A549 (cell line): ENCODE data around the gene MAP3K7. TPM values are rescaled to one million over a fixed set of nuclear protein-coding genes. Genes with fewer than 3 reads are reported as not detected.

ENCODE experiments used
- ATAC-seq, 2 experiments: fragments of 200-7000 bp in 1 of 2; fragments of >200 bp in 1 of 2; cut with Nextera tagmentation in 1 of 2; cut with Tn5 transposase in 1 of 2; 3 replicates each; pipeline versions ENCODE4 v1.8.0 to v1.9.1; 2018 to 2020; ENCODE audit warnings: mild to moderate bottlenecking in 1 of 2, moderate library complexity in 1 of 2
- CTCF ChIA-PET: fragments of 300-600 bp; sonication (Branson Sonifier 250); formaldehyde crosslinking; extraction: SDS; loops from one replicate; lab custom pipeline; 2021; ENCODE audit warnings: antibody characterized with exemption, inconsistent platforms; lab: Yijun Ruan, JAX
- POLR2A ChIA-PET: fragments of 350-600 bp; formaldehyde crosslinking; extraction: SDS; loops from one replicate; lab custom pipeline; 2021; ENCODE audit warnings: antibody characterized with exemption, inconsistent platforms; lab: Yijun Ruan, JAX
- DNase-seq, 2 experiments: peaks; one replicate each; pipeline versions ENCODE4 v3.0.0 to v3.0.0-alpha.2; 2011 to 2016; ENCODE audit warnings: low read depth in 1 of 2, low spot score in 1 of 2
- FAIRE-seq: peaks from 2 replicates; lab custom pipeline; 2011; peaks lifted over from hg19 to GRCh38; lab: Jason Lieb, UNC
- H3K27ac ChIP-seq, 2 experiments: fragments of >200 bp; sonication (Bioruptor Twin); formaldehyde crosslinking; 3 replicates each; pipeline ENCODE4 v1.5.1; 2016 to 2017
- H3K4me1 ChIP-seq: fragments of >200 bp; sonication (Bioruptor Twin); formaldehyde crosslinking; 3 replicates; pipeline ENCODE4 v1.6.1; 2016
- H3K4me2 ChIP-seq: fragments of >200 bp; sonication (Bioruptor Twin); formaldehyde crosslinking; 3 replicates; pipeline ENCODE4 v1.6.1; 2016
- H3K4me3 ChIP-seq: fragments of >200 bp; sonication (Bioruptor Twin); formaldehyde crosslinking; 3 replicates; pipeline ENCODE4 v1.5.1; 2016
- H3K9me3 ChIP-seq: fragments of >200 bp; sonication (Bioruptor Twin); formaldehyde crosslinking; 3 replicates; pipeline ENCODE4 v1.6.1; 2016
- CBX8 ChIP-seq: fragments of 200-600 bp; sonication (generic); IDR thresholded peaks from 2 replicates; pipeline ENCODE4 v1.6.1; 2016
- CEBPB ChIP-seq, 2 experiments: fragments of >200 bp in 1 of 2; sonication (Bioruptor Twin) in 1 of 2; formaldehyde crosslinking in 1 of 2; IDR thresholded peaks; 2 replicates each; pipeline ENCODE4 v1.6.1; 2012 to 2016
- CHD2 ChIP-seq: fragments of 150-350 bp; IDR thresholded peaks from 2 replicates; pipeline ENCODE4 v1.6.1; 2014; ENCODE audit warnings: low read length; ENCODE audit not compliant: partially characterized antibody
- CTCF ChIP-seq: fragments of >200 bp; sonication (Bioruptor Twin); formaldehyde crosslinking; IDR thresholded peaks from 3 replicates; pipeline ENCODE4 v1.5.1; 2016
- ELK1 ChIP-seq: fragments of 150-350 bp; IDR thresholded peaks from 2 replicates; pipeline ENCODE4 v1.6.1; 2014; ENCODE audit warnings: low read depth, mild to moderate bottlenecking, low read length
- FOSL2 ChIP-seq, 2 experiments: fragments of 450-650 bp in 1 of 2; fragments of >200 bp in 1 of 2; sonication (Bioruptor Twin) in 1 of 2; formaldehyde crosslinking; IDR thresholded peaks; 2 replicates each; pipeline versions ENCODE4 v1.5.0 to v1.6.1; 2016 to 2020; ENCODE audit warnings: mild to moderate bottlenecking in 1 of 2, moderate library complexity in 1 of 2
- GATA3 ChIP-seq: IDR thresholded peaks from 2 replicates; pipeline ENCODE4 v1.6.1; 2012; ENCODE audit warnings: borderline replicate concordance
- HDAC2 ChIP-seq: fragments of 200-600 bp; sonication (generic); IDR thresholded peaks from 2 replicates; pipeline ENCODE4 v1.6.1; 2016
- HEYL ChIP-seq: fragments of 250-450 bp; sonication (Bioruptor Pico); IDR thresholded peaks from 2 replicates; pipeline ENCODE4 v1.8.0; 2021; ENCODE audit warnings: mild to moderate bottlenecking, moderate library complexity
- HMGXB4 ChIP-seq: fragments of 250-450 bp; sonication (Bioruptor Pico); IDR thresholded peaks from 2 replicates; pipeline ENCODE4 v1.5.0; 2021; ENCODE audit warnings: mild to moderate bottlenecking, moderate library complexity, borderline replicate concordance
- HOXB13 ChIP-seq: fragments of 250-450 bp; sonication (Bioruptor Pico); IDR thresholded peaks from 2 replicates; pipeline ENCODE4 v1.5.0; 2020; ENCODE audit warnings: low read depth, mild to moderate bottlenecking, moderate library complexity
- HOXB5 ChIP-seq: fragments of 250-450 bp; sonication (Bioruptor Pico); IDR thresholded peaks from 2 replicates; pipeline ENCODE4 v1.5.0; 2020; ENCODE audit warnings: mild to moderate bottlenecking, moderate library complexity
- MAFK ChIP-seq: fragments of 450-650 bp; IDR thresholded peaks from 2 replicates; pipeline ENCODE4 v1.6.1; 2014; ENCODE audit not compliant: partially characterized antibody
- MAZ ChIP-seq: fragments of 150-350 bp; IDR thresholded peaks from 2 replicates; pipeline ENCODE4 v1.6.1; 2014; ENCODE audit warnings: antibody characterized with exemption, low read depth, low read length, borderline replicate concordance
- NPAS2 ChIP-seq: fragments of 250-450 bp; sonication (Bioruptor Pico); IDR thresholded peaks from 2 replicates; pipeline ENCODE4 v1.8.0; 2022; ENCODE audit warnings: mild to moderate bottlenecking, moderate library complexity, borderline replicate concordance
- PHF8 ChIP-seq: fragments of 200-600 bp; sonication (generic); IDR thresholded peaks from 2 replicates; pipeline ENCODE4 v1.6.1; 2016; ENCODE audit warnings: low read depth, mild to moderate bottlenecking, antibody characterized with exemption, moderate library complexity, borderline replicate concordance
- RNF2 ChIP-seq: fragments of 200-600 bp; sonication (generic); IDR thresholded peaks from 2 replicates; pipeline ENCODE4 v1.6.1; 2016; ENCODE audit warnings: low read depth, mild to moderate bottlenecking, antibody characterized with exemption, moderate library complexity, borderline replicate concordance
- TFCP2L1 ChIP-seq: fragments of 250-450 bp; sonication (Bioruptor Pico); IDR thresholded peaks from 2 replicates; pipeline ENCODE4 v1.5.0; 2021; ENCODE audit warnings: mild to moderate bottlenecking
- ZC3H11A ChIP-seq: fragments of 450-650 bp; IDR thresholded peaks from 2 replicates; pipeline ENCODE4 v1.6.1; 2014; ENCODE audit warnings: antibody characterized with exemption, mild to moderate bottlenecking
- ZFP36 ChIP-seq: fragments of 450-650 bp; IDR thresholded peaks from 2 replicates; pipeline ENCODE4 v1.6.1; 2014; ENCODE audit warnings: borderline replicate concordance; ENCODE audit not compliant: partially characterized antibody
- ZNF302 ChIP-seq: fragments of 250-450 bp; sonication (Bioruptor Pico); IDR thresholded peaks from 2 replicates; pipeline ENCODE4 v1.9.0; 2021; ENCODE audit warnings: inconsistent platforms, mild to moderate bottlenecking, moderate library complexity
- ZSCAN20 ChIP-seq: fragments of 250-450 bp; sonication (Bioruptor Pico); IDR thresholded peaks from 2 replicates; pipeline ENCODE4 v1.8.0; 2022; ENCODE audit warnings: mild to moderate bottlenecking, moderate library complexity
- WGBS: methylation state at CpG from one replicate; pipeline ENCODE4 v1.1.6; 2017; ENCODE audit errors: missing lambda C conversion rate; 5-methylcytosine and 5-hydroxymethylcytosine counted together
- polyA plus RNA-seq, 4 experiments: library from polyadenylated mRNA; depleted of rRNA in 3 of 4; stranded (reverse); fragments of >200 nt; fragmentation: RNase III in 1 of 4; extraction: RNeasy Plus Mini Kit Qiagen cat#74134 plus additional on column Dnase treatment in 1 of 4; gene quantifications; 2 replicates in 3 of 4; 3 replicates in 1 of 4; pipeline ENCODE4 v1.2.3, GENCODE V29; 2011 to 2017

Gene MAP3K7
- polyA plus RNA-seq, 2 of the 4 experiments (the other 2 are of a cell fraction) = 13.7 to 32.0 TPM

- TF ChIP-seq TFCP2L1 (no peak), ZNF302 (CRISPR knock-in tag) (no peak)
Measured at GRCh38 chr6:90547991-90548390, 38.9 kb downstream of the MAP3K7 start (continued).

GRCh38 chr6:90547079-90547478 is 39.8 kb downstream of the MAP3K7 start:
- H3K9me3 ChIP-seq = no peaks in the 10 kb centered on the region
- ChIA-PET CTCF (interaction anchor here (1.7 kb wide), 1 partner anchor 14 kb away, joined by 4 read pairs; no protein-coding TSS in a partner anchor), POLR2A (no interaction called here)
- no peak overlapping the region for H3K27ac ChIP-seq
- 85% methylated on average over 4 of the region's 4 CpGs for WGBS
- DNase-seq (no peak), ATAC-seq (no peak), FAIRE-seq (no peak)
- TF ChIP-seq ZSCAN20 (CRISPR knock-in tag) (no peak), HMGXB4 (CRISPR knock-in tag) (no peak), HDAC2 (no peak), ZFP36 (no peak), MAZ (no peak), ELK1 (no peak), PHF8 (no peak), CBX8 (no peak), HOXB13 (no peak), HOXB5 (CRISPR knock-in tag) (no peak), CTCF (no peak), ZC3H11A (no peak), RNF2 (no peak)
- H3K4me1 ChIP-seq = no peaks in the 10 kb centered on the region
- no peak overlapping the region for H3K4me2 ChIP-seq
- no peak overlapping the region for H3K4me3 ChIP-seq

- Histone ChIP-seq H3K4me2 (no peak overlapping the region), H3K27ac (no peak overlapping the region), H3K4me3 (no peak overlapping the region), H3K4me1 (no peaks in the 10 kb centered on the region), H3K9me3 (no peaks in the 10 kb centered on the region)
- POLR2A ChIA-PET = no interaction called here
- no peak for ATAC-seq
- no peak for FAIRE-seq
- TF ChIP-seq NPAS2 (no peak), GATA3 (no peak), CHD2 (no peak), HMGXB4 (CRISPR knock-in tag) (no peak), FOSL2 (IDR thresholded peaks at IDR 0.05) (no peak), FOSL2 (CRISPR knock-in tag; IDR thresholded peaks at IDR 0.05) (no peak), ZNF302 (CRISPR knock-in tag) (no peak), MAFK (no peak), HEYL (no peak), CEBPB (IDR thresholded peaks at IDR 0.05) (no peak)
- CTCF ChIA-PET = interaction anchor here (1.7 kb wide), 1 partner anchor 12 kb away, joined by 4 read pairs; no protein-coding TSS in a partner anchor
- 93% methylated on average over 3 of the region's 3 CpGs for WGBS
- DNase-seq = no peak
Measured at GRCh38 chr6:90545448-90545847, 41.4 kb downstream of the MAP3K7 start.
